Activated T-helper 17 cell treated with anti-CD3 and anti-CD28 coated beads, Interleukin-2, amount 50 U/mL, for 72 hours (primary cell): Measurements from ENCODE around the gene TRHDE. TPM values are rescaled to one million over a fixed set of nuclear protein-coding genes. Genes with fewer than 3 reads are reported as not detected.

ENCODE experiments used
- ATAC-seq: fragments of 150-1000 bp; cut with Tn5 transposase; replicated peaks from 2 replicates; pipeline ENCODE4 v1.10.0; 2021; ENCODE audit warnings: mild to moderate bottlenecking, moderate library complexity
- H3K27ac Mint-ChIP-seq: one replicate; pipeline ENCODE4 v1.8.0; 2022; ENCODE audit warnings: mixed read lengths
- H3K27me3 Mint-ChIP-seq: one replicate; pipeline ENCODE4 v1.8.0; 2022; ENCODE audit warnings: mixed read lengths
- H3K36me3 Mint-ChIP-seq: one replicate; pipeline ENCODE4 v1.8.0; 2022; ENCODE audit warnings: low read depth, mild to moderate bottlenecking, mixed read lengths
- H3K4me1 Mint-ChIP-seq: one replicate; pipeline ENCODE4 v1.8.0; 2022; ENCODE audit warnings: mixed read lengths
- H3K4me3 Mint-ChIP-seq: one replicate; pipeline ENCODE4 v1.8.0; 2022; ENCODE audit warnings: mild to moderate bottlenecking, mixed read lengths
- H3K9me3 Mint-ChIP-seq: one replicate; pipeline ENCODE4 v1.8.0; 2022; ENCODE audit warnings: mixed read lengths
- total RNA-seq, 2 donors: library from RNA; stranded (reverse); gene quantifications; one replicate each; pipeline ENCODE4 v1.2.3, GENCODE V29; 2022

Gene TRHDE
- total RNA-seq, 2 donors from 2014 or later, result not detected

DNA sequence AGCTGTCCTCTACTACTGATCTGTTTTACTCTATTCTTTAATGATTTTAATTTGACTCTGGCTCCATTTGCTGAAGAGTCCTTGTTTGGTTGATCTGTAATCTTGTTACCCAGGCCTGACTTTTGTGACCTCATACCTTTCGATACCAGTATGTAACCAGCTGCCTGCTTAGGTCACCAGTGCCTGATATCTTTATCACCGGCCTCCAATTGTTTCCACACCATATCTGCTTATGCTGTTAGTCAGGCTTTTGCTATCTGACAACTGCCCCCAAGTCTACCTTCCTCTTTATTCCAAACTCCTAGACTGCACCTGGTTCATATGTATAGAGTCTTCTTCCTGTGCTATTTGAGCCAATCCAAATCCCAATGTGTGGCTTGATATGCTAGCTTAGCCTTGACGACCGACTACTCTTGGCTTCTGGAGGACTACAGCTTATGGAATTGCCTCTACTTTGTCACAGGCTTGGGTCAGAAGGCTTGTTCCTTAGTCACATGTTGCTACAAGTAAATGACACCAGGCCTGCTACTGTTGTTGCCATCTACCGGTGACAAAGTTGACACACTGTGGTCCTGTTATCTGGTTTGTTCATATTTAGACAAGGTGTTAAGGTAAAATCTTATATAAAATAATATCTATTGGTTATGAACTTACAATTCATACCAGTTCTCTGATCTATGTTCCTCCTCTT lies 193.9 kb downstream of the TRHDE start:
- ATAC-seq, result no peak
- no peaks in the 10 kb centered on the region for H3K4me1 Mint-ChIP-seq
- H3K27ac Mint-ChIP-seq, result no peak overlapping the region
- no peaks in the 10 kb centered on the region for H3K27me3 Mint-ChIP-seq
- no peak overlapping the region for H3K4me3 Mint-ChIP-seq
- H3K36me3 Mint-ChIP-seq, result no peaks in the 10 kb centered on the region
- H3K9me3 Mint-ChIP-seq, result peaks cover 4% of the 10 kb centered on the region

DNA sequence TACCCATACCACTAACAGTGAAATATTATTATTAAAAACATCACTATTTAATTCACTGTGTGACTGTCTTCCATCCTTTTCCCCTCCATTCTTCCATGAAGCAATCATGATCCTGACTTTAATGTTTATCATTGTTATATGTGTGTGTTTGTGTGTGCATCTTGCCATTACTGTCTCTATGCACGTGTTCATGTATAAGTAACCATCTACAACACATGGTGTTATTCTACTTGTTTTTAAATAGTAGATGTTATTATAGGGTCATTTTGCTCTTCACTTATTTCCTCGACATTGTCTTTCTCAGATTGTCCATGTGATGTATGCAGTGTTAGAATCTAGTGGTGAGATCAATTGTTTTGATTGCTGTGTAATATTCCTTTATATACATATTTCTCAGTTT lies 195.8 kb downstream of the TRHDE start:
- no peaks in the 10 kb centered on the region for H3K27me3 Mint-ChIP-seq
- ATAC-seq, result no peak
- peaks cover 4% of the 10 kb centered on the region for H3K9me3 Mint-ChIP-seq
- no peaks in the 10 kb centered on the region for H3K4me1 Mint-ChIP-seq
- H3K27ac Mint-ChIP-seq, result no peak overlapping the region
- no peak overlapping the region for H3K4me3 Mint-ChIP-seq
- no peaks in the 10 kb centered on the region for H3K36me3 Mint-ChIP-seq

DNA sequence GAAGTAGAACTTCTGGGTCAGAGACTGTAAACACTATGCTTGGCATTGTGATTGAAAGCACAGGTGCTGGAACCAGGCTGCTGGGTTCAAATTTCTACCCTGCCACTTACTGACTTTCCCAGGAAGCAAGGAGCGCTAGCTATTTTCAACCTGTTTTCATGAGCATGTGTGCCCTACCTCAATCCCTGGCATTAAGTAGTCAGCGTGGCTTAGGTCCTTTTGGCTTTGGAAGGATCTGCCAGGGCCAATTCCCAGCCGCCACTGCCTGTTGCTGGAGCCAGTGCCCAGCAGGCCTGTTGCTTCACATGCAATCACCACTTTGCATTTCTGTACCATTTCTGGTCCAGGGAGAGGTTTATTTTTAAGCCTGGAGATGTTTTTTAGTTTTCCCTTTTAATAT lies 196.3 kb downstream of the TRHDE start:
- no peak for ATAC-seq
- no peaks in the 10 kb centered on the region for H3K27me3 Mint-ChIP-seq
- no peak overlapping the region for H3K27ac Mint-ChIP-seq
- H3K9me3 Mint-ChIP-seq, result peaks cover 4% of the 10 kb centered on the region
- H3K4me1 Mint-ChIP-seq, result no peaks in the 10 kb centered on the region
- no peak overlapping the region for H3K4me3 Mint-ChIP-seq
- H3K36me3 Mint-ChIP-seq, result no peaks in the 10 kb centered on the region

DNA sequence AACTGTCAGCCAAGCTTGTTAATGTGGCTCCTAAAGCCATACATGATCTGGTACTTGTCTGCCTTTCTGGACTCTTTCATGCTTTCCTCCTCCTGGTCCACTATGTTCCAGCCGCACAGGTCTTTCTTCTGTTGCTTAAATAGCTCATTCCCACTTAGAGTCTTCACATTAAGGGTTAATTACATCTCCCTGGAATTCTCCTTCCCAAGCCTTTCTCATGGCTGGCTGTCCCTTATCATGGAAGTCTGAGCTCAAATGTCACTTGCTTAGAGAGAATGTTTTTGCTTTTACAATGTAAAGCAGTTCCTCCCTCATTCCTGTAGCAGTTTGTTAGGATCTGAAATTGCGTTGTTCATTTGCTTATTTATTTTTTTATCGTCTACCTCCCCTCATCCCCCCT lies 199.6 kb downstream of the TRHDE start:
- ATAC-seq, result no peak
- Mint-ChIP-seq H3K4me1 (no peaks in the 10 kb centered on the region), H3K9me3 (peaks cover 4% of the 10 kb centered on the region), H3K27me3 (no peaks in the 10 kb centered on the region), H3K27ac (no peak overlapping the region), H3K36me3 (no peaks in the 10 kb centered on the region), H3K4me3 (no peak overlapping the region)

DNA sequence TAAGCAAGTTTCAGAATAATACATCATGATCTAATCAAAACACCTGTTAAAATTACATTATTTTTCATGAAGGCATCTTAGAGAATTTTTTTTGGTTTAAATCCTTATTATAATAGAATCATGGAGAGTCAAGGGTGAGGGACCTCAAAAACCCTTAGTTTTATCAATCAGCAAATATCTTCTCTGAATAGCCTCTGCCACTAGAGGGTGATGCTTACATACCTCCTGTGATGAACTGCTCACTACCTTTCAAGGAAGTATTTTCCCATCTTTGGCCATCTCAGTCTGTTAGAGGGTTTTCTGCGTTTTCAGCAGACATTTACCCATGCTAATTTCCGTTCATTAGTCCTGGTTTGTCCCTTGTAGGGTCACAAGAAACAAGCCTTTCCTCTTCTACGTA lies 200.2 kb downstream of the TRHDE start:
- Mint-ChIP-seq H3K36me3 (no peaks in the 10 kb centered on the region), H3K27me3 (no peaks in the 10 kb centered on the region), H3K9me3 (peaks cover 4% of the 10 kb centered on the region), H3K4me1 (no peaks in the 10 kb centered on the region), H3K27ac (no peak overlapping the region), H3K4me3 (no peak overlapping the region)
- no peak for ATAC-seq

DNA sequence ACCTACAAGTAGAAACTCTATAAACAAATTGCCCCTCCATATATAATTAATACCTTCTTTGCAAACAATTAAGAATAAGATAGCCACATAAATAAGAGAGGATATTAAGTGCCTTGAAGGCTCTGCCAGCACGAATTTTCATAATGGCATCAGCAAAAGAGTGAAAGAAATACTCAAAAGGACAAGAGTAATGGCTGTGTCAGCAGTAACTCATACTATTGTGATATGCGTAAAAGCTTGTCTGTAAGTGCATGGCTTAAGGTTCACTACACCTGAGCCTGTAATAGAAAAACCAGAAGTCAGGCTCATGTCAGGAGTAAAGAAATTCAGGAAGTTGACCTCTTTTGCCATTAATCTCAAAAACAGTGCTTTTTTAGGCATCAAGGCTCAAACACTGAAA lies 204.1 kb downstream of the TRHDE start:
- H3K4me1 Mint-ChIP-seq, result no peaks in the 10 kb centered on the region
- ATAC-seq, result no peak
- no peaks in the 10 kb centered on the region for H3K27me3 Mint-ChIP-seq
- H3K36me3 Mint-ChIP-seq, result no peaks in the 10 kb centered on the region
- no peak overlapping the region for H3K27ac Mint-ChIP-seq
- H3K4me3 Mint-ChIP-seq, result no peak overlapping the region
- no peaks in the 10 kb centered on the region for H3K9me3 Mint-ChIP-seq

DNA sequence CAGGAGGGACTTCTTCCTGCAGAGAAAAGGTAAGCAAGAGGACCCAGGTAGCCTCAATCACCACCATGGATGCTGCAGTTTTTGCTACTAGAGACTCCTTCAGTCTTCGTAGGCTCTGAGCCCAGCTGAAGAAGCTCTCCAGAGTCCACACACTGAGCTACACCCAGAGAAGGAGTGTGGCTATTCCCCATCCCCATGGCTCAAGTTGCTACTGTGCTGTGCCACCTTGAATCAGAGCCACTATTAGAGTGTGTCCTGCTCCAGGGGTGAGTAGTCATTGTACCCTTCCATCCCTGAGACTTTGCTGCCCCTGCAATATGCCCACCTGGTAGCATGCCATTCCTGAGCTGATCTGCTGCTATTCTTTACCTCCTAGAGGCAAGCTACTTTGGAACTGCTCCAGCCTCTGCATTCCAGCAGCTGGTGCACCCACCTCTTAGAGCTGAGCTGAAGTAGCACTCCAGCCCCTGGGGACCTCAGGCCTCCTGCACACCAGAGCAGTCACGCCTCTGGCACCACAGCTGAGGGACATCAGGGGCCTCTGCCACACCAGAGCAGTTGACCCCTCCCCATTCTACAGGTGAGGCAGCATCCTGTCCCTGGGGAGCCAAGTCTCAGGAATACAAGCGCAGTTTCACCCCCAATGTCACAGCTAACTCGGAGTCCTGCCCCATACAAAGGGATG lies 213.0 kb downstream of the TRHDE start:
- Mint-ChIP-seq H3K9me3 (peaks cover 8% of the 10 kb centered on the region), H3K36me3 (no peaks in the 10 kb centered on the region), H3K4me1 (no peaks in the 10 kb centered on the region), H3K4me3 (no peak overlapping the region), H3K27ac (no peak overlapping the region), H3K27me3 (no peaks in the 10 kb centered on the region)
- ATAC-seq, result no peak

DNA sequence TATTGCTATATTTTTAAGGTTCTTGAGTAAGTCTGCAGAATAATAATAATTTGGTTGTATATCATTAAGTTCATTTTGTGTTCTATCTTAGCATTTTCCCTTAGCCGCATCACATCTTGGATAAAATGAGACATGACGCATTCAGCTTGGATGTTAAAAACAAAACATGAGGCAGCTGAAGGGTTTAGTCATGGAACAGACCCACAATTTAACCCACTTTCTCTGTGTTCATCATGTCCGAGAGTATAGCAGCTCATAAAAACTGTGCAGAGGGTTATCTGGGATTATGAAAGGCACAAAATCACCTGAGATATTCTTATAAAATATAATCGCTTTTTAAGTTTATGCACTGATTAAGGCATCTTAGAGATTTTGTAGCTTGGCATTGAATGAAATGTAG lies 219.3 kb downstream of the TRHDE start:
- no peaks in the 10 kb centered on the region for H3K4me1 Mint-ChIP-seq
- ATAC-seq, result no peak
- H3K27me3 Mint-ChIP-seq, result no peaks in the 10 kb centered on the region
- H3K27ac Mint-ChIP-seq, result no peak overlapping the region
- no peak overlapping the region for H3K4me3 Mint-ChIP-seq
- no peaks in the 10 kb centered on the region for H3K36me3 Mint-ChIP-seq
- peaks cover 13% of the 10 kb centered on the region for H3K9me3 Mint-ChIP-seq

DNA sequence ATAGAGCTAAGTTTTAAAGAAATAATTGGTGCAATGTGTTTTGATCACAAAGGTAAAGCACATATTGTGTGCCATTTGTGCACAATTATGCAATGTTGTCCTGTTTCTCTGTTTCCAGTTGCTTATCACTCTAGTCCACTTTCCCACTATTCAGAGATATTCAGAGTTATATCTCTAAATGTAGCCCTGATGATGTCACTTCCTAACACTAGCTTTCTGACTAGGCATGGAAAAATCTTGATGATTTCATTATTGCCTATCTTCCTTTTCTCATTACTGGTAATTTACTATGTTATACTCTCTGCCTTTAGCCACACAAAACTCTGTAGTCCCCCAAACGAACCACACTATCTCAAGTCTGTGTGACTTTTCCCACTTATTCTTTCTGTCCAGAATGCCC lies 221.2 kb downstream of the TRHDE start:
- H3K4me1 Mint-ChIP-seq, result no peaks in the 10 kb centered on the region
- no peaks in the 10 kb centered on the region for H3K36me3 Mint-ChIP-seq
- H3K9me3 Mint-ChIP-seq, result peaks cover 5% of the 10 kb centered on the region
- no peaks in the 10 kb centered on the region for H3K27me3 Mint-ChIP-seq
- H3K27ac Mint-ChIP-seq, result no peak overlapping the region
- H3K4me3 Mint-ChIP-seq, result no peak overlapping the region
- no peak for ATAC-seq

DNA sequence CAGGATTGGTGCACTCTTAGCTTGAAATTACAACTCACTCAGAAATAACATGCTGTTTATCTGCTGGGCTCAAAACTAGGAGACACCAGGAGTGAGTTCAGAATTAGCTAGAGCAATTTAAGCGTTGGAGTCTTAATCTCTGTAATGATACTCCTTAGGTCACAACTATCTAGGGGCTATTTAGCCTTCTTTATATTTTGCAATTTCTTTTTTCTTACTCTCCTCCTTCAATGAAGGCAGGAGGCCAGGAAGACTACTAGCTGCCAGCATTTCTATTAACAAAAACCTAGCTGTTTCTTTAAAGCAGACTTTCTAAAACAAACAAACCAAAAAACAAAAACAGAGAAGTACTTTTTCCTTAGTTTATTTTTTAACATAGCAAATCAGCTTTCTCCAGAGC lies 226.2 kb downstream of the TRHDE start:
- no peak overlapping the region for H3K27ac Mint-ChIP-seq
- peaks cover 8% of the 10 kb centered on the region for H3K9me3 Mint-ChIP-seq
- no peak for ATAC-seq
- H3K4me1 Mint-ChIP-seq, result no peaks in the 10 kb centered on the region
- H3K4me3 Mint-ChIP-seq, result no peak overlapping the region
- no peaks in the 10 kb centered on the region for H3K27me3 Mint-ChIP-seq
- H3K36me3 Mint-ChIP-seq, result no peaks in the 10 kb centered on the region

DNA sequence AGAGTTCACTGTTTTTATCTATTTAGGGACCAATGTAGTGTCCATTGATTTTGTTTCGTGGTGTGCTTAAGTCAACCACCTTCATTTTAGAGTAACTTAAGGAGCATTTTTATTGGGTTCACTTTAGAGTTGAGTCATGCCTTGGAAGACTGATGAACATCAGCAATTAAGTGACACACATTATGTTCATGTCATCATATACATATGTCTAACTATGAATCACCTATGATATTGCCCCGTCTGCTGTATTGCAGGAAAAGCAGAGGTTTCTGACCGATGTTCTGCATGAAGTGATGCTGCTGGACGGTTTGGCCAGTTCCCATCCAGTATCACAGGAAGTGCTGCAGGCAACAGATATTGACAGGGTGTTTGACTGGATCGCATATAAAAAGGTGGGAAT lies 227.1 kb downstream of the TRHDE start:
- Mint-ChIP-seq H3K4me1 (no peaks in the 10 kb centered on the region), H3K27me3 (no peaks in the 10 kb centered on the region), H3K4me3 (no peak overlapping the region), H3K36me3 (no peaks in the 10 kb centered on the region), H3K27ac (no peak overlapping the region), H3K9me3 (peaks cover 10% of the 10 kb centered on the region)
- no peak for ATAC-seq

DNA sequence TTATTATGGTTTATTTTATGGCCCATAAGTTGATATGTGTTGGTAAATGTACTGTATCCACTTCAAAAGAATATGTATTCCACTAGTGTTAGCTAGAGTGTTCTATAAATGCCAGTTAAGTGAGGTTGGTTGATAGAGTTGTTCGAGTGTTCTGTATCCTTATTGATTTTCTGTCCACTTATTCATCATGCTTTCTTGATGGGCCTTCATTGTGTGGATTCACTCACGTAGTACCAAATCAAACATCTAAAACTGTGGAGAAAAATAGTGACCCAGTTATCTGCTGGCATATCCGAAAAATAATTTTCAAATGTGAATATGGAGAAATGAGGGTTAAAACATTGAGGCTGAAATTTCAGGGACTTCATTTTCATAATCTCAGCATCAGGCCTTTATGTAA lies 230.4 kb downstream of the TRHDE start:
- Mint-ChIP-seq H3K4me1 (no peaks in the 10 kb centered on the region), H3K36me3 (no peaks in the 10 kb centered on the region), H3K27ac (no peak overlapping the region), H3K9me3 (peaks cover 14% of the 10 kb centered on the region), H3K4me3 (no peak overlapping the region), H3K27me3 (no peaks in the 10 kb centered on the region)
- no peak for ATAC-seq

DNA sequence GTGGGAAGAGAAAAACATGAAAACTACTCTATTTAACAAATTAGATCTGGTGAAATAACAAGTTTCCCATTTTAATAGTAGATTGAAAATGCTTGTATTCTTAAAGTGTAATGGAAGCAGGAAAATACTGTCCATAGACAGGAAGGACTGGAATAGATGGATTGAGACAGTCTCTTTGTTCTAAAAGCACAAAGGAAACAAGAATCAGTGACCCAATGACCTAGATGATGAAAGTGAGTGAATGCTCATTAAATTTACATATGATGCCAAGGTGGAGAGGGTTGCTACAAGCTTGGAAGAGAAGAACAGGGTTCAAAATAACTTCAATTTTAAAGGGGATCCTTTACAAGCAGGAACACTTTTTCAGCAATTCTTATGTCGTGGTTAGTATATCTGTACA lies 233.1 kb downstream of the TRHDE start:
- no peaks in the 10 kb centered on the region for H3K27me3 Mint-ChIP-seq
- ATAC-seq, result no peak
- H3K9me3 Mint-ChIP-seq, result peaks cover 15% of the 10 kb centered on the region
- H3K36me3 Mint-ChIP-seq, result no peaks in the 10 kb centered on the region
- no peaks in the 10 kb centered on the region for H3K4me1 Mint-ChIP-seq
- no peak overlapping the region for H3K4me3 Mint-ChIP-seq
- H3K27ac Mint-ChIP-seq, result no peak overlapping the region

DNA sequence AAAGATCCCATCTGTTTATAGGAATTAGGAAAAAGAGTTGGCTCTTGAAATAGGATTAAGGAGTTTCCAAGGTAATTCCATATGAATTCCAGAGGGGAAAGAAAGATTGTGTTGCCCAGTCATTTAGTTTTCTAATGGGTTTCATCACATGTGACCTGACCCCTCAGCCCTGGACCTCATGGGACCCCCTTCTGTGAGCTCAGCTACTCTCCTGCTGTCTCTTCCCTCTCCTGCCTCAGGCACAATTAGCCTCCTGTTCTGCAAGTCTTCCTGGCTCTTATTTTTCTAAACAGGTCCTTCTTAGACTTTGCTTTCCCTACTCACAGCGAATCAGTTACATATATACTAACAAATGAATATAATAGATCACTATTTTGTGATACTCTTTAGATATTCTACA lies 237.7 kb downstream of the TRHDE start:
- ATAC-seq, result no peak
- Mint-ChIP-seq H3K27me3 (no peaks in the 10 kb centered on the region), H3K9me3 (peaks cover 12% of the 10 kb centered on the region), H3K27ac (no peak overlapping the region), H3K4me3 (no peak overlapping the region), H3K4me1 (no peaks in the 10 kb centered on the region), H3K36me3 (no peaks in the 10 kb centered on the region)

DNA sequence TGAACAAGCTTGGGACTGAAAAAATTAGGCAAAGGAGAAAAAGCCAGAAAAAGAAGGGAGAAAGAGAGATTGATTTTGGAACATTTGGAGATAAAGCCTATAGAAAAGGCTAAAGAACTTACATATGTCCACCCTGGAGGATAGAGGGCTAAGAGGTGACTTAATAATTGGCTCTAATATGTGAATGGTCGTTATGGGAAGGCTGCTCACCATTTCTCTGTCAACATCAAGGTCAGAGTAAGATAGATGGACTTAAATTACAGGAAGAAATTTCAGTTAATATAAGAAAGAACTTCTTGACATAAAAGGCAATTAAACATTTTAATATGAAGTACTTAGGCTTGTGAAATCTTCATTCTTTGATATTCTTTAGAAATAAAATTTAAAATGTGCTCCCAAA lies 238.6 kb downstream of the TRHDE start:
- H3K4me3 Mint-ChIP-seq, result no peak overlapping the region
- H3K27me3 Mint-ChIP-seq, result no peaks in the 10 kb centered on the region
- H3K9me3 Mint-ChIP-seq, result peaks cover 12% of the 10 kb centered on the region
- ATAC-seq, result no peak
- H3K4me1 Mint-ChIP-seq, result no peaks in the 10 kb centered on the region
- no peak overlapping the region for H3K27ac Mint-ChIP-seq
- no peaks in the 10 kb centered on the region for H3K36me3 Mint-ChIP-seq
